ENCODE measurements around the gene LRRC36. TPM values are rescaled to one million over a fixed set of nuclear protein-coding genes. Genes with fewer than 3 reads are reported as not detected.
A peak's percentile ranks its signal among the peaks of the same experiment; 100 is the strongest.

The LRRC36 gene
- total RNA-seq, 1 experiment from 2014 or later = 0.13 TPM

GRCh38 chr16:67392301-67393059 is 65.9 kb downstream of the LRRC36 start:
- H3K4me1 Mint-ChIP-seq = peaks cover 24% of the 10 kb centered on the region
- ATAC-seq (no peak), DNase-seq (ENCODE audit: low spot score) (no peak)
- CTCF ChIA-PET = interaction anchor here (0.6 to 6.8 kb wide), 29 partner anchors 9 to 562 kb away, joined by 3 to 65 read pairs (median 8); partner anchors contain the start of genes ATP6V0D1, CES3, HSD11B2 and KCTD19
- no peaks in the 10 kb centered on the region for H3K36me3 Mint-ChIP-seq
- POLR2A ChIA-PET = interaction anchor here (0.6 to 0.9 kb wide), 2 partner anchors 10 to 53 kb away, joined by 3 read pairs; no protein-coding TSS in a partner anchor
- peak overlapping the region; percentile 25; the same call in 1 of the 2 replicates for H3K4me3 Mint-ChIP-seq
- peaks cover 55% of the 10 kb centered on the region for H3K27me3 Mint-ChIP-seq (ENCODE audit: low read depth)
- H3K27ac Mint-ChIP-seq = no peak overlapping the region
- H3K9me3 Mint-ChIP-seq = no peaks in the 10 kb centered on the region
- TF ChIP-seq ZNF532 (CRISPR knock-in tag; IDR thresholded peaks at IDR 0.05; ENCODE audit: borderline replicate concordance) = no peak
- no peak for TF ChIP-seq ELF4 (CRISPR knock-in tag; IDR thresholded peaks at IDR 0.05; ENCODE audit: low read depth)
- TF ChIP-seq FOXJ3 (CRISPR knock-in tag; IDR thresholded peaks at IDR 0.05; ENCODE audit: borderline replicate concordance) = no peak
- no peak for TF ChIP-seq PRRX2 (CRISPR knock-in tag; IDR thresholded peaks at IDR 0.05)
- TF ChIP-seq ETV6 (CRISPR knock-in tag; IDR thresholded peaks at IDR 0.05) = no peak
- no peak for TF ChIP-seq MXD4 (CRISPR knock-in tag; IDR thresholded peaks at IDR 0.05; ENCODE audit: borderline replicate concordance)
- TF ChIP-seq CBFB (CRISPR knock-in tag; IDR thresholded peaks at IDR 0.05; ENCODE audit: low read depth) = no peak
- no peak for TF ChIP-seq SMAD4 (CRISPR knock-in tag; IDR thresholded peaks at IDR 0.05)
- TF ChIP-seq RORB (CRISPR knock-in tag; IDR thresholded peaks at IDR 0.05) = no peak

GRCh38 chr16:67393111-67393787 is 66.6 kb downstream of the LRRC36 start, which contains the start of gene TPPP3:
TPPP3 (minus strand) TSS chr16:67393498; CDS start chr16:67391111, 2,387 bp downstream.
- peaks cover 56% of the 10 kb centered on the region for H3K27me3 Mint-ChIP-seq (ENCODE audit: low read depth)

More at GRCh38 chr16:67393111-67393787, 66.6 kb downstream of the LRRC36 start, which contains the start of gene TPPP3:
- H3K27ac Mint-ChIP-seq = no peak within 1 kb of the TSS
- no peaks in the 10 kb centered on the region for H3K9me3 Mint-ChIP-seq
- peak within 1 kb of the TSS; percentile 66 for H3K4me3 Mint-ChIP-seq
- ChIA-PET CTCF (interaction anchor here (0.6 to 6.8 kb wide), 37 partner anchors 10 to 563 kb away, joined by 3 to 65 read pairs (median 6); partner anchors contain the start of genes ATP6V0D1, CES3, HSD11B2 and KCTD19), POLR2A (interaction anchor here (0.6 to 1.5 kb wide), 5 partner anchors 9 to 66 kb away, joined by 3 to 4 read pairs (median 3); partner anchors contain the start of gene LRRC36)
- TF ChIP-seq IRF2 (CRISPR knock-in tag; IDR thresholded peaks at IDR 0.05; ENCODE audit: borderline replicate concordance, low read depth) = no peak
- TF ChIP-seq CTCF (IDR thresholded peaks at IDR 0.05) = peak; percentile 25; the same call in 1 of the 2 replicates
- no peak for TF ChIP-seq SP1 (CRISPR knock-in tag; conservative IDR thresholded peaks at IDR 0.05)
- TF ChIP-seq USF1 (CRISPR knock-in tag; IDR thresholded peaks at IDR 0.05) = no peak
- no peak for TF ChIP-seq ATF6 (CRISPR knock-in tag; IDR thresholded peaks at IDR 0.05)
- TF ChIP-seq ERG (CRISPR knock-in tag; IDR thresholded peaks at IDR 0.05) = no peak
- no peaks in the 10 kb centered on the region for H3K36me3 Mint-ChIP-seq
- H3K4me1 Mint-ChIP-seq = peaks cover 20% of the 10 kb centered on the region
- peak; percentile 56 for ATAC-seq
- peak; percentile 90 for DNase-seq (ENCODE audit: low spot score)

All from WTC11 (cell line).